ENCODE measurements around the gene ZNF786. TPM values are rescaled to one million over a fixed set of nuclear protein-coding genes. Genes with fewer than 3 reads are reported as not detected.

The ZNF786 gene
- total RNA-seq (2014; rRNA removed; shearing (Covaris generic)) (3.5 and 5.3 TPM in 2 replicates), polyA plus RNA-seq (2016; fragmentation: Nextera tagmentation; extraction: Ambion mirVana) (3.5 and 3.9 TPM in 2 replicates)

DNA sequence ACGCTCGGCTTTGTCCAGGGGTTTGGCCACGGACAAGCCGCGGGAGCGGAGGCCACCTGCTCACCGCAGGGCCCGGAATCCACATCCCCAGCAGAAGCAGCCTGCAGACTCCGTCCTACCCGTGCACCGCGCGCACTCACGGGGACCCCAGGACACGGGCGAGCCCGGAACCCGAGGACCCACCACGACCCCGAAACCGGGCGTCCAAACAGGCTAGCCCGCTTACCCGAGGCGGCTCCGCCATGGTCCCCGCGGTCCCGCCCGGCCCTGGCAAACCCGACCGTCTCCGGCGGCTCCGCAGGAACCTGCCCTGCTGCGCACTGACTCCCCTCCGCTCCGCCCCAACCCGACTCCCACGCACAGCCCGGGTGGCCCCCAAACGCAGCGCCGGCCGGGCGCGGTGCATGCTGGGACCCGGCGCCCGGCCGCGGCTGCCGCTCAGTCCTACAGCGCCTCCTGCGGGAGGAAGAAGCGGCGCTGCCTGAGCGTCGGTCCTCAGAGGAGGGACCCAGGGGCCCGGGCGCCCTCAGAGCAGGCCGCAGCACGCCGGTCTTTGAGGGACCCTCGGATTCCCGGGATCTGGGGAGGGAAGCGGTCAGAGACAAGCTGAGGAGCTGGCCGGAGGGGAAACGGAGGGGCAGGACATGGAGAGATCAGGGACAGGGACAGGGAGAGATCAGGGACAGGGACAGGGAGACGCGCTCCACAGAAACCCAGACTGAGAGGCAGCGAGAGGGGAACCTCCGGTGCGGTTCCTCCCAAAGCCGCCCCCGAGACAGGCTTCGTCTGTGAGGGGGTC is at the start of gene ZNF786:
Gene ZNF786, minus strand, starts transcription at position 322 of the 799 bp plus-strand sequence. Its CDS starts 78 bp downstream, at position 244.
- Histone ChIP-seq H4K20me1 (ENCODE audit: insufficient read depth) (no peaks in the 10 kb centered on the region), H3K4me3 (peak within 1 kb of the TSS; percentile 83), H3K9me3 (ENCODE audit: low read depth) (no peaks in the 10 kb centered on the region), H3K9ac (peak within 1 kb of the TSS; percentile 82), H3K9me2 (ENCODE audit: insufficient read depth) (no peaks in the 10 kb centered on the region), H3F3A (ENCODE audit: insufficient read depth) (peaks cover 7% of the 10 kb centered on the region), H3K4me2 (ENCODE audit: unreplicated experiment) (peak within 1 kb of the TSS; percentile 90), H3K4me1 (ENCODE audit: insufficient read depth) (0 out of 2 replicates have a peak, but pooled peaks cover 6% of the 10 kb centered on the region), H3K36me3 (ENCODE audit: low read depth) (no peaks in the 10 kb centered on the region), H3K79me2 (ENCODE audit: insufficient read depth) (peaks cover 46% of the 10 kb centered on the region), H3K27me3 (replicated peaks; ENCODE audit: insufficient read depth) (no peaks in the 10 kb centered on the region), H3K27ac (peak within 1 kb of the TSS; percentile 84), H2AFZ (peak within 1 kb of the TSS; percentile 95)
- TF ChIP-seq EZH2phosphoT487 (IDR thresholded peaks at IDR 0.05; ENCODE audit: insufficient read depth, low read depth) (no peak), EZH2 (IDR thresholded peaks at IDR 0.05; ENCODE audit: insufficient read depth, poor library complexity, severe bottlenecking) (no peak)
- peak; percentile 98 for DNase-seq
- in situ Hi-C loops (cut with MboI): no loop called here
- WGBS, 2 experiments (ENCODE audit: low coverage in 1 of 2, low lambda C conversion rate in 2 of 2, missing lambda C conversion rate in 2 of 2): 1 to 3% methylated on average over 32 to 62 of the region's 77 CpGs

- Histone ChIP-seq H3K27ac (no peak overlapping the region), H3K4me2 (ENCODE audit: unreplicated experiment) (no peak overlapping the region), H3K27me3 (replicated peaks; ENCODE audit: insufficient read depth) (no peaks in the 10 kb centered on the region), H3F3A (ENCODE audit: insufficient read depth) (no peaks in the 10 kb centered on the region), H2AFZ (no peak overlapping the region), H3K36me3 (ENCODE audit: low read depth) (peaks cover 8% of the 10 kb centered on the region; the same call in 1 of the 2 replicates), H3K4me3 (no peak overlapping the region), H3K79me2 (ENCODE audit: insufficient read depth) (no peaks in the 10 kb centered on the region; the same call in 1 of the 2 replicates), H3K9me3 (ENCODE audit: low read depth) (no peaks in the 10 kb centered on the region), H3K4me1 (ENCODE audit: insufficient read depth) (no peaks in the 10 kb centered on the region), H3K9me2 (ENCODE audit: insufficient read depth) (no peaks in the 10 kb centered on the region), H4K20me1 (ENCODE audit: insufficient read depth) (no peaks in the 10 kb centered on the region), H3K9ac (no peak overlapping the region)
- no peak for TF ChIP-seq EZH2phosphoT487 (IDR thresholded peaks at IDR 0.05; ENCODE audit: insufficient read depth, low read depth)
- no peak for TF ChIP-seq EZH2 (IDR thresholded peaks at IDR 0.05; ENCODE audit: insufficient read depth, poor library complexity, severe bottlenecking)
- 97 to 98% methylated on average over 9 of the region's 9 CpGs for WGBS, 2 experiments (ENCODE audit: low coverage in 1 of 2, low lambda C conversion rate in 2 of 2, missing lambda C conversion rate in 2 of 2)
- in situ Hi-C loops (cut with MboI): no loop called here
- DNase-seq: no peak
These were observed 45.6 kb upstream of the ZNF786 start for GRCh38 chr7:149136118-149136517.

DNA sequence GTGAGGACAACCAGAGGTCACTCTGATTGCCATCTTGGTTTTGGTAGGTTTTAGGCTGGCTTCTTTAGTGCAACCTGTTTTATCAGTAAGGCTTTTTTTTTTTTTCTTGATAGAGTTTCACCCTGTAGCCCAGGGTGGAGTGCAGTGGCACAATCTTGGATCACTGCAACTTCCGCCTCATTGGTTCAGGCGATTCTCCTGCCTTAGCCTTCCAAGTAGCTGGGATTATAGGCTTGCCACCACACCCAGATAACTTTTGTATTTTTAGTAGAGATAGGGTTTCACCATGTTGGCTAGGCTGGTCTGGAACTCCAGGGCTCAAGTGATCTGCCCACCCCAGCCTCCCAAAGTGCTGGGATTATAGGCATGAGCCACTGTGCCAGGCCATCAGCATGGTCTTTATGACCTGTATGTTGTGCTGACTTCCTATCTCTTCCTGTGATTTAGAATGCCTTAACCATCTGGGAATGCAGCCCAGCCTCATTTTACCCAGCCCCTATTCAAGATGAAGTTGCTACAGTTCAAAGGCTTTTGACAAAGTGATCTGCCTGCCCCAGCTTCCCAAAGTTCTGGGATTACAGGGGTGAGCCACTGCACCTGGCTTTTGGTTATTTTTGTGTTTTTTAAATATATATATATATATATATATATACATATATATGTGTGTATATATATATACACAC is 42.7 kb upstream of the ZNF786 start:
- H4K20me1 ChIP-seq (ENCODE audit: insufficient read depth): no peaks in the 10 kb centered on the region
- TF ChIP-seq EZH2phosphoT487 (IDR thresholded peaks at IDR 0.05; ENCODE audit: insufficient read depth, low read depth): no peak
- no peak for TF ChIP-seq EZH2 (IDR thresholded peaks at IDR 0.05; ENCODE audit: insufficient read depth, poor library complexity, severe bottlenecking)
- no peak overlapping the region for H3K4me2 ChIP-seq (ENCODE audit: unreplicated experiment)
- H3K4me3 ChIP-seq: no peak overlapping the region
- in situ Hi-C loops (cut with MboI): no loop called here
- no peak for DNase-seq
- no peaks in the 10 kb centered on the region for H3K9me2 ChIP-seq (ENCODE audit: insufficient read depth)
- H3K36me3 ChIP-seq (ENCODE audit: low read depth): peaks cover 20% of the 10 kb centered on the region; the same call in 1 of the 2 replicates
- H3F3A ChIP-seq (ENCODE audit: insufficient read depth): peaks cover under 1% of the 10 kb centered on the region; the same call in 1 of the 2 replicates
- no peaks in the 10 kb centered on the region for H3K27me3 ChIP-seq (replicated peaks; ENCODE audit: insufficient read depth)
- H3K79me2 ChIP-seq (ENCODE audit: insufficient read depth): peaks cover 12% of the 10 kb centered on the region
- no peak overlapping the region for H3K27ac ChIP-seq
- WGBS, 2 experiments (ENCODE audit: low coverage in 1 of 2, low lambda C conversion rate in 2 of 2, missing lambda C conversion rate in 2 of 2): 78 to 82% methylated on average over 2 of the region's 2 CpGs
- H3K9ac ChIP-seq: no peak overlapping the region
- H3K9me3 ChIP-seq (ENCODE audit: low read depth): no peaks in the 10 kb centered on the region
- peaks cover 3% of the 10 kb centered on the region; the same call in 1 of the 2 replicates for H3K4me1 ChIP-seq (ENCODE audit: insufficient read depth)
- no peak overlapping the region for H2AFZ ChIP-seq

- Histone ChIP-seq H3K4me2 (ENCODE audit: unreplicated experiment) (no peak overlapping the region), H3K9me2 (ENCODE audit: insufficient read depth) (no peaks in the 10 kb centered on the region), H3K27me3 (replicated peaks; ENCODE audit: insufficient read depth) (no peaks in the 10 kb centered on the region), H3K4me1 (ENCODE audit: insufficient read depth) (peaks cover 9% of the 10 kb centered on the region), H3K27ac (no peak overlapping the region), H3F3A (ENCODE audit: insufficient read depth) (peaks cover 11% of the 10 kb centered on the region), H3K4me3 (no peak overlapping the region), H2AFZ (no peak overlapping the region), H3K79me2 (ENCODE audit: insufficient read depth) (peaks cover 22% of the 10 kb centered on the region), H4K20me1 (ENCODE audit: insufficient read depth) (no peaks in the 10 kb centered on the region), H3K9me3 (ENCODE audit: low read depth) (no peaks in the 10 kb centered on the region), H3K9ac (no peak overlapping the region), H3K36me3 (ENCODE audit: low read depth) (peaks cover 20% of the 10 kb centered on the region; the same call in 1 of the 2 replicates)
- DNase-seq: no peak
- in situ Hi-C loops (cut with MboI): no loop called here
- WGBS, 2 experiments (ENCODE audit: low coverage in 1 of 2, low lambda C conversion rate in 2 of 2, missing lambda C conversion rate in 2 of 2): 95 to 97% methylated on average over 5 of the region's 5 CpGs
- TF ChIP-seq EZH2phosphoT487 (IDR thresholded peaks at IDR 0.05; ENCODE audit: insufficient read depth, low read depth): no peak
- TF ChIP-seq EZH2 (IDR thresholded peaks at IDR 0.05; ENCODE audit: insufficient read depth, poor library complexity, severe bottlenecking): no peak
These were observed 40.2 kb upstream of the ZNF786 start for GRCh38 chr7:149130572-149131198.
